ENCODE measurements around the gene SPHKAP.

SPHKAP gene

DNA sequence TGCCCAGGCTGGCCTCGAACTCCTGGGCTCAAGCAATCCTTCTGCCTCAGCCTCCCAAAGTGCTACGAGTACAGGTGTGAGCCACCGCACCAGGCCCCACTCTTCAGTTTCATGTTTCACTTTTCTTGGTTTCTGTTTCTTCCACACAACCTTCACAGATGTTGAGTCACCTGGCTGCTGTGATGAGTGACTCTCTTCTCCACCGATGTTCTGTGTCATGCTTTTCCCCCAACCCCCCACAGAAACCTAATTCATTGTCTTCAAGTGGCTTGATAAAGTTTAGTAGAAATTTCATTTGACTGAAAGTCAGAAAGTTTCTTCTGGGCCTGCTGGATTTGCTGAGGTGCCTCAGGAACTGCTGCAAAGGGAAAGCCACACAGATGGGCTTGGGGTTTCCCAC lies 78.5 kb downstream of the SPHKAP start:
- no peak overlapping the region for H3K4me3 ChIP-seq (ENCODE audit: low read depth, low read length)
- no peak for DNase-seq (ENCODE audit: low read depth)
- TF ChIP-seq CTCF (IDR thresholded peaks at IDR 0.05; ENCODE audit: low read depth, low read length, missing control alignments), result no peak

DNA sequence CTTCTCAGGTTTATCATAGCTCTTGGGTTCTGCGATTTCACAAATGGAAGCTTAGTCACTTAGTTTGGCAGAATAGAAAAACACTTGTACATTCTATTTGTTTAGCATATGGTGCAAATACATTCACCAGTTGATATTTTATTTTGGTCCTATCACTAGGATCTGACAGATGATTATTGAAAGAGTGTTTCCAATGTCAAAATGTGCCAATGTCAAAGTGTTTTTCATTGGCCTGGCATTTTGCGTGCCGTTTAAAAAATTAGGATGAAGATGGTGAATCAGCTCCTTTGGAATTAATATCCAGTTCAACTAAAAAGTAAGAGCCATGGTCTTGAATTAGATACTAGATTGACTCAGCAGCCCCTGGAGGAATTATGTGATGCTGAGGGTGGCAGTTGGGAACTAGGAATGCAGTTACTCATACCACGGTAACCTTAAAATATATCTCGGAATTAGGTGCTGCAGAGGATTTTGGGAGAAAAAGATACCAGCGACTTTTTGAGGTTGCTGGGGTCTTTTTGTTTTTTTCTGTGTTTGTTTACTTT lies 87.0 kb downstream of the SPHKAP start:
- no peak overlapping the region for H3K4me3 ChIP-seq (ENCODE audit: low read depth, low read length)
- TF ChIP-seq CTCF (IDR thresholded peaks at IDR 0.05; ENCODE audit: low read depth, low read length, missing control alignments), result no peak

GRCh38 chr2:228092056-228092455 lies 89.4 kb downstream of the SPHKAP start:
- DNase-seq (ENCODE audit: low read depth), result no peak
- TF ChIP-seq CTCF (IDR thresholded peaks at IDR 0.05; ENCODE audit: low read depth, low read length, missing control alignments), result no peak
- no peak overlapping the region for H3K4me3 ChIP-seq (ENCODE audit: low read depth, low read length)

More for the DNA sequence above, 87.0 kb downstream of the SPHKAP start:
- no peak for DNase-seq (ENCODE audit: low read depth)

- no peak overlapping the region for H3K4me3 ChIP-seq (ENCODE audit: low read depth, low read length)
- no peak for DNase-seq (ENCODE audit: low read depth)
- TF ChIP-seq CTCF (IDR thresholded peaks at IDR 0.05; ENCODE audit: low read depth, low read length, missing control alignments), result no peak
Observed at GRCh38 chr2:228086561-228086960, 94.9 kb downstream of the SPHKAP start.

- H3K4me3 ChIP-seq (ENCODE audit: low read depth, low read length), result no peak overlapping the region
- DNase-seq (ENCODE audit: low read depth), result no peak
- TF ChIP-seq CTCF (IDR thresholded peaks at IDR 0.05; ENCODE audit: low read depth, low read length, missing control alignments), result no peak
Observed at GRCh38 chr2:228084717-228085116, 96.8 kb downstream of the SPHKAP start.

- TF ChIP-seq CTCF (IDR thresholded peaks at IDR 0.05; ENCODE audit: low read depth, low read length, missing control alignments), result no peak
- H3K4me3 ChIP-seq (ENCODE audit: low read depth, low read length), result no peak overlapping the region
Observed at GRCh38 chr2:228083131-228083530, 98.4 kb downstream of the SPHKAP start.

DNA sequence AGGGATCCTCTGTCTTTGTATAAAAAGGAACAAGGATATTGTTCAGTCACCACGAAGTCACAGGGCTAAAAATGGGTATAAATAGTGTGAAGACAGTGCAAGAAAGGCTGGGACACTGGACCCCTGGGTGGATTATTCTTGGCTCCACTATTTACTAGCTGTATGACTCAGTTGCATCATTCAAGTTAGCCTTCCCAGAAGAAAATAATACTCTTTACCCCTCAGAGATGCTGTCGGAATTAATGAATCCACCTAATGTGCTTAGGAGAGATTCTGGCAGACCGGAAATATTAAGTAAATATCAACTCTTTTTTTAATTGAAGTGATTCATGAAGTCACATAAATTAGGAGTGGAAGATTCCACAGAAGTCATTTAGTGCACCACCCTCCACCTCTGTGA lies 98.9 kb downstream of the SPHKAP start:
- DNase-seq (ENCODE audit: low read depth), result no peak
- no peak overlapping the region for H3K4me3 ChIP-seq (ENCODE audit: low read depth, low read length)
- no peak for TF ChIP-seq CTCF (IDR thresholded peaks at IDR 0.05; ENCODE audit: low read depth, low read length, missing control alignments)

More at GRCh38 chr2:228083131-228083530, 98.4 kb downstream of the SPHKAP start:
- DNase-seq (ENCODE audit: low read depth), result no peak

Measured in GM12864 (cell line).